Urothelium cell line (cell line): Measurements from ENCODE around the gene AGAP1.
"Not testable (repeated sequence)": the region's sequence is repeated elsewhere in the genome, so short reads cannot be mapped to it uniquely, and the experiment has no call there.

Source experiments
- DNase-seq: peaks from one replicate; pipeline ENCODE4 v3.0.0; 2011; ENCODE audit warnings: low spot score, mixed read lengths
- FAIRE-seq: peaks from 2 replicates; lab custom pipeline; 2011; peaks lifted over from hg19 to GRCh38; lab: Jason Lieb, UNC

Gene AGAP1

DNA sequence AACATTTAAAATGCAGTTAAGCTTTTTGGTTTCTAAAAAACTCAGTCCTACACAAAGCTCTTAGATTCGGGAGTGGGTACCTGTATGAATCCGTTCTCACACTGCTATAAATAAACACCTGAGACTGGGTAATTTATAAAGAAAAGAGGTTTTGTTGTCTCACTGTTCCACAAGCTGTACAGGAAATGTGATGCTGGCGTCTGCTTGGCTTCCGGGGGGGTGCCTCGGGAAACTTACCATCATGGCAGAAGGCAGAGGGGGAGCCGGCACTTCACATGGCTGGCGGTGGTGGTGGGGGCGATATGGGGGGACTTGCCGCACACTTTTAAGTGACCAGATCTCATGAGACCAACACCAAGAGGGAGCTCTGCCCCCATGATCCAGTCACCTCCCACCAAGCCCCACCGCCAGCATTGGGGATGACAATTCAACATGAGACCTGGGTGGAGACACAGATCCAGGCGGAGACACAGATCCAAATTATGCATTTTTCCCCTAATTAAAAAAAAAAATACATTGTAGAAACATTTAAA, 451.8 kb downstream of the AGAP1 start:
- no peak for FAIRE-seq

DNA sequence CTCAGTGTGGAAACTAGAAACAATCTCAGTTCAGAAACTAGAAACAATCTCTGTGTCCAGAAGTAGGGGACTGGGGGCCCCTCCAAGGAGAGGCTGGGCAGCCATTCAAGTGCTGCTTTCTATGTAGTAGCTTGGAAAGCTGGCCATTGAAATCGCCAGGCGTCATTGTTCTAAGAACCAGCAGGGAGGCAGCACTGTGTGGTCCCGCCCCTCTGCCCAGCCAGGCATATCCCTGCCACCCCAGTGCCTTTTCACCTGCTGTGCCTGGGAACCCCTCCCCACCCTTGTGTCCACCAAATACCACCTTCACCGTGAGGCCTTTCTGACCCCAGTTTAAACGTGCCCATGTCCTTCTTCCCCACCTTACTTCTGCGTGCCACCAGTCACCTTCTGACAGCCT, 452.7 kb downstream of the AGAP1 start:
- DNase-seq: no peak
- FAIRE-seq: no peak

More for the DNA sequence above, 451.8 kb downstream of the AGAP1 start:
- DNase-seq: no peak

DNA sequence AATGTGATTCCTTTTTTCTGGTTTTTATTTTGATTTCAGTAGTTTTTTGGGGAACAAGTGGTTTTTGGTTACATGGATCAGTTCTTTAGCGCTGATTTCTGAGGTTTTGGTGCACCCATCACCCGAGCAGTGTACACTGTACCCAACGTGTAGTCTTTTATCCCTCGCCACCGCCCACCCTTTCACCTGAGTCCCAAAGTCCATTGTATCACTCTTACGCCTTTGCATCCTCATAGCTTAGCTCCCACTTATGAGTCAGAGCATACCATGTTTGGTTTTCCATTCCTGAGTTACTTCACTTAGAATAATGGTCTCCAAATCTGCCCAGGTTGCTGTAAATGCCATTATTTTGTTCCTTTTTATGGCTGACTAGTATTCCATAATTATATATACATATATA, 453.2 kb downstream of the AGAP1 start:
- not testable (repeated sequence) for FAIRE-seq, DNase-seq

DNA sequence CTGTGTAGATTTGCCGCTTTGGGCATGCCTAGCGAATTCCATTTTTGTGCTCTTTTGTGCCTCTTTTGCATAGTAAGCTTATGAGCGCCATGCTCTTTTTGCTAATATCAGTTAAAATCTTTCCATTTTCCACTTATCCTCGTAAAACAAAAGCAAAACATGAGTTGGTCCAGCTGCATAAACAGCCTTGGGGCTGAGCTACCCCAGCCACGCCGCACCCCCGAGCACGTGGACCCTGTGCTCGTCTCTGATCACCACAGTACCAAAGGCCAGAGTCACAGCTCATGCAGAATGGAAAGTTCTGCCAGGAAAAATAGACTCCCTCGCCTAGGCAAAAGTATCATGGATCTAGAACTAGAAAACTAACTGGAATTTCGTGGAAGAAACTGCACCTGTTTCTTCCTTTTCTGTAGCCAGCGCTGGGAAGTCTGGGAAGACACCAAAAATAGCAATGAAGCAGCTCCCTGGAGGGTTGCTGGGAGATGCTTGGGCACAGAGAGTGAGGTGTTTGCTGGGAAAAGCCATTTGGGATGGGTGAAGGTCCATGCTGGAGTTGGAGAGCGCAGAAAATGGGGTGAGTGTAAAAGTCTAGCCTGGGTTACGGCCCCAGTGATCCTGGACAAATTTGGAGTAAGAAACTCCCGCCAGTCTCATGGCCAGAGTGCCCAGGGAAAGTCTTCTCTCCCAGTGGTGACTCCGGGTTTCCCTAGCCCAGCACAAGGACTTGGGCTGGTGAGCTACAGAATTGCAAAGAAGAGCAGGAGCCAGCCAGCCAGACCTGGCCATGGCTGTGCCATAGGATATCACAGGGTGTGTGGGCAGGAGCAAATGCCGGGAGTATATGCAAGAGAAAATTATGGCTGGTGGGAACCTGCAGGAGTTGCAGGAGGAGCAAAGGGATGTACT, 456.0 kb downstream of the AGAP1 start:
- no peak for DNase-seq
- FAIRE-seq: no peak

DNA sequence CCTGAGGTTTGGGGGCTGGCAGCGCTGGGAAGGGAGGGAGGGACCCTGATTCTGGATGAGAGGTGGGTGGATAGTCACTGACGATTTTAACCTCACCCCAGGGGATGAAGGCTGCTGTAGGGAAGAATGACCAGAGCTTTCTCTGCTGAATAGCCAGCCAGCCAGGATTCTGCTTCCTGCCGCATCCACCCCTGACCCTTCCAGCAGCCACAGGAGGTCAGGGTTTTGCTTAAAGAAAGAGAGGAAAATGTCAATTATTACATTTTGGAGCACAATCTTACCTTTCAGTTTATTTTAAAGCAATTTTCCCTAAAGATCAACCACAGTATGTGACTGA, 456.6 kb downstream of the AGAP1 start:
- FAIRE-seq (no peak), DNase-seq (no peak)

DNA sequence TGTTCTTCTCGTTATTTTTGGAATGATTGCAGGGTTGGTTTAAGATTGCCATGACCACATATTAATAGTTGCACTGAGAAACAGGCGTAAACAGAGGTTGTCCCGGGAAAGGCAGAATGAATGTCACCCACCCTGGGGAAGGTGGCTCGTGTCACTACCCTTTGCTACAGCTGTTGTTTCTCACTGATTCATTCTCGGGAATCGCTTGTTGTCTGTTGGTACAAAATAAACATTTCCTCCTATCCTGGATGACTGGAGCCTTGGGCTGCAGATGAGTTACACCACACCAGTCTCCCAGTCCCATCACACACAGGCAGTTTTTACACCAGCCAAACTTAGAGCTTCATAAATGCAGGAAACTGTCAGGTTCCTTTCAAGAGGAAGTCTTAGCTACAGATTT, 457.6 kb downstream of the AGAP1 start:
- FAIRE-seq: no peak
- DNase-seq: no peak

DNA sequence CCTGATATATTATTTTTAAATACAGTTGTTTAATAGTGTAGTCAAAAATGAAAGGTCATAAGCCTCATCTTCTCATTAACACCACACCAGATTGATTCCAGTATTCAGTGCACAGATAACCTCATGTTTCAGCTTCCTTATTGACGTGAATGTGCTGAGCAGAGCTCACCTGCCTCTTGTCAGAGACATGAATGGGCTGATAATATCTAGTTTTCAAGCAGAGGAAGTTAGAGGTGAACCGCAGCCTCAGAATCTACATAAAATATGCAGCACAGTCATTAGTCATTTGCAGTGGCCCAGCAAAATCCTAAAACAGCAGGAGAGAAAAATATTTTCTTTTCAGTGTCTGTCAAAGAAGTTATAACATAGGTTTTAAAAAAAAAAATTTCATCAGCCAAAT, 458.1 kb downstream of the AGAP1 start:
- FAIRE-seq (no peak), DNase-seq (no peak)

DNA sequence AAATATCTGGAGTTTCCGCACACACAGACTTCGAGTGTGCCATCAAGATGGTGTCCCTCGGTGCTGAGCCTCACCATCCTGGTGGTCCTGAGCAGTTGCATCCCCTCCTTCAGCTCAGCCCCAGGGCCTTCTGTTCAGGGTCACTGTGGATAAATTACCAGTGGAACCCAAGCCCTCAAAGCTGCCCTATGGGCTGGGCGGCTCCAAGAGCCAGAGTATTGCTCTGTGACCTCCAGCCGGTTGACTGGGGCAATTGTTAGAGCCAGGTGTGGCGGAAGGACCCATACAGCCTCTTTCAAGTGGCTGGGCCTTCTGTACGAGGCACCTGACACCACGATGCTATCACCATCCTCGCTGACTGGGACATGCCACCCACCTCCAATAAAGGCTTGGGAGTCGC, 458.9 kb downstream of the AGAP1 start:
- FAIRE-seq: no peak
- no peak for DNase-seq

DNA sequence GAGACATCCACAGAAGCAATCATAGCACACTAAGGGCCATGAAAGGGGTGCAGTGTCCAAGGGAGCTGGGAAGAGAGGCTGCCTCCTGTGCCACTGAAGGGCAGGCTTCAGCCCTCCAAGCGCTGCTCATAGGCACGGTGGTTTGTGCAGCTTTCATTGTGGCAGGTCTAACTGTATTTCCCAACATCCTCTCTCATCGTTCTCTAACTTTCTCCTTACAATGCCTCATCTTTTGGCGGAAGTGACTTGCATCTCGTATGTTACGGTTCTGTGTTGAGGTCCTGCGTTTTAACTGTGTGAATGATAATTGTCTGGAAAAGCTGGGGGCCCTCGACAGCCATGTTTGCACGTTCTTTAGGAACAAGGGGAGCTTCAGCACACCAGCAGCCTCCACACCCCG, 460.4 kb downstream of the AGAP1 start:
- FAIRE-seq (no peak), DNase-seq (no peak)

DNA sequence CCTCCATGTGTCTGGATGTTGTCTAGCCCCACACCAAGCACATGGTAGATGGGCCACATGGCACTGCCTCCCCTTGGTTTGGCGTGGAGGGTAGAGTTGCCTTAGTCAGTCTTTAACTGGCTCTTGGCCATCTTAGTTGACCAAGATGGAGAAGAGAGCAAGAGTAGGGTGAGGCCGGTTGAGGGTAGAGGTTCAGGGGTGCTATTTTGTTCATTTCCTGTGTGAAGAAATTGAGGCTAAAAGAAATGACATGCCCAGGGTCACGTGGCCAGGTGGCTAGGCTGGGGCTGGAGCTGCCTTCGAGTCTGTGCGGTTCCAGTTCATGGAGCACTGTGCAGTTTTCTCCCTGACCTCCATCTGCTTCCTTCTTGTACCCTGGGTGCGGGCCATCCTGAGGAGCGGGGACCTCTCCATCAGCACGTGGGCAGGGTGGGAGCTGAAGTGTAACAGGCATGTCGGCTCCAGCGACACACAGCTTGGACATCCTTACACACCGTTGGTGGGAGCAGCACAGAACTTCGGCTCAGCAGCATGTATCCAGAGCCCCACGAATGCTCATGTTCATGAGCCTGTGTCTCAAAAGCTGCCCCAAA, 461.1 kb downstream of the AGAP1 start:
- no peak for DNase-seq
- no peak for FAIRE-seq

DNA sequence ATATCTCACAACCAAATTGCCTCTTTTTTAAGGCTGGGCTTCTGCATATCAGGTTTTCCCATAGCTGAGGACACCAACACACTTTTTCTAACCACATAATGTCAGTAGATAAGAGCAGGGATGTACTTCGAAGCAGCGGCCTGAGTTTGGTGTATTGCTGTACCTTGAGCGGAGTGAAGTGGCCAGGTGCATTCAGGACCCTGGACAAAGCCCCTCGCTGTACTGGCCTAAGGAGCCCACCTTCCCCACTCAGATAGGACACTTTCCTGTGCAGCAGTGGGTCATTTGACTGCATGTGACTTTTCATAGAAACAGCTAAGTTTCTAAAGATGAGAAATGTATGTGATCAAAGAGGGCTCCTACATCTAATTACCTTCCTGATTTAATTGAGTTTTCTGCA, 461.8 kb downstream of the AGAP1 start:
- FAIRE-seq: no peak
- no peak for DNase-seq

DNA sequence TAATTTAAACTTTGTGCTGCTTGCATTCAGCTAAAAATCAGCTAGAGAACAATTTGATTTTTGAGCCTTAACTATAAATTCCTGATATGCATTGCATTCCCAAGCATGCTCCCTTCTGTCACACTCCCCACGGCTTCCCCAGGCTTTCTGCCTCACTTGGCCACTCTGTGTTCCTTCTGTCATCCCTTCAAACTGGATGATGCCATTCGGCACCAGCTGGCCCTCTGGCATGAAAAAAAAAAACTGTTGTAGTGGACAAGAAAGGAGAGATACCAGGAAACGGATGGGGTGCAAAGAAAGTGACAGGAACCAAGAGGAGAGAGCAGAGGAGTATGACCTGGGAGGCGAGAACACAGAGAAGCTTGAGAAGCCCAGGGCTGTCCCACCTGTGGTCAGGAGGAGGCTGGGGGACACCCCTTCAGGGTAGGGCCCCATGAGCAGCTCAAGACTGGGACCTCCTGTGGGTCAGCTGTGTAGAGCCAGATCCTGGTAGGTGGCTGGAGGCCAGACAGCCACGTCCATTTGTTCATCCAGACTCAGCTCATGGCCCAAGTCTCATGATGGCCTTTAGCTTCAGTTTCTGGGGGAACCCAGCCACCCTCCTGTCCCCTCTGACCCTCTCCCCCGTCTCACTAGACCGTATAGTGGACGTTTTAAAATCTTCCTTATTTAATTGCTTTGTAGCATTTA, 462.6 kb downstream of the AGAP1 start:
- FAIRE-seq: no peak
- no peak for DNase-seq

DNA sequence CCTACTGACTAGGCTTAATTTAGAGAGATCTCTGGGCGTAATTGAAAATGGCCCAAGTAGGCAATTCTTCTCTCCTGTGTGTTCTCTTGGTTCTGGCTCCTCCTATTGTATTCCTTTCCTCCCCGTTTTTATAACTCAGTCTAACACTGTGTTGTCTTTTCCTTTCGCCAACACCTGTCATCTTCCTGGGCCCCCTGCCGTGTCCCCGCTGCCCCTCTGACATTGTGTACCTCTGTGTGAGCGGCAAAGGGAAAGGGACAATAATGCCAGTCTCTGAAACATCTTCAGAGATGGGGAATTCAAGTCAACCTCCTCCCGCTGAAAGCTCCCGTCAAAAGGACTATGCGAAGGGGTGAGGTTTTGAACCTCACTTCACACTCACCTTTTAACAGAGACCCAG, 463.4 kb downstream of the AGAP1 start:
- FAIRE-seq (no peak), DNase-seq (no peak)

DNA sequence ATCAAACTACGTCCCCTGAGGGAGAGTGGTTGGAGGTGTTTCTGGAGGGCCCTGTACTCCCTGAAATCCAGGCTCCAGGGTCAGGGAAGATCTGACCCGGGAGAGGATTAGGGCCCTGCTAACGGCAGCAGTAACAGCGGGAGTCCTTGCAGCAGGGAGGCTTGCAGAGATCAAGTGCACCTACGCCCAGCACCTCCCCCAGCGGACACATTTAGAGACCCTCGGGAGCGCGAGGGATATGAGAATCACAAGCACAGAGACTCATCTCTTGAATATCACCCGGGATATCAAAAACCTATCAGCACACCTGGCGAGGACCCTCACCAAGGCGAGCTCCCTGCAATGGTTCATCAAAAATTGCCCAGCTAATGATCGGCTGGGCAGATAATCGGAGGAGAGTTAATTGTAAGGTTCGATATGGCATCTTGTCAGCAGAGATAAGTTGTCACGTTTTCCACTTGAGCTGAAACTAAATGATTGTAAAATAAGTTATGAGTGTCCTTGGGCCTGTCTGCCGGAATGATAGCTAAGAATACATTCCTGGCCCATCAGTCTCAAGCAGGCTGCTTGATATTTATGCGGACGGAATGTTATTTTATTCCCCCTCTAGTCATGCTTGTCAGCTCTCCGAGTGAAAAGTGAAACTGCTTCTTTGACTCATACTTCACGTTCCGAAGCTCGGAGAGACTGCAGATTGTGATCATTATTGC, 464.5 kb downstream of the AGAP1 start:
- FAIRE-seq (no peak), DNase-seq (no peak)

DNA sequence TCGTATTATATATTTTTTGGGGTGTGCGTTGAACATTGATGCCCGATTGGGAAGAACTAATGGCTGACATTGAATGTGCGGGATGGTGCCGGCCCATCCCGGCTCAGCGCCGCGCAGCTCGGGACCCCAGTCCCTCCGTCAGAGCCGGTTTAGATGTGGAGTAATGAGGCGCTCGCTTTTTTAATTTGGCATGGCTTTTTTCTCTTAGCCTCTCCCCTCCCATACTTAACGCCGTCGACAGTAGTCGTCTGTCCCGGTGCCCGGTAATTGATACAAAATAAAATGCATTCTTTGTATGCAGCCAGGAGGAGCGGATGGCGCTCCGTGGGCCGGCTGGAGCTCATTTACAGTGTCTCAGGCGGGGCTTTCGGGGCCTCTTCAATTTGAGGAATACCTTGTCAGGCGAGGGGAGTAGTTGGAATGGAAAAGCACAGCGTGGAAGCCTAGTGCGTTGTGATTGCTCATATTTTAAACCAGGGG, 465.1 kb downstream of the AGAP1 start:
- no peak for DNase-seq
- no peak for FAIRE-seq

DNA sequence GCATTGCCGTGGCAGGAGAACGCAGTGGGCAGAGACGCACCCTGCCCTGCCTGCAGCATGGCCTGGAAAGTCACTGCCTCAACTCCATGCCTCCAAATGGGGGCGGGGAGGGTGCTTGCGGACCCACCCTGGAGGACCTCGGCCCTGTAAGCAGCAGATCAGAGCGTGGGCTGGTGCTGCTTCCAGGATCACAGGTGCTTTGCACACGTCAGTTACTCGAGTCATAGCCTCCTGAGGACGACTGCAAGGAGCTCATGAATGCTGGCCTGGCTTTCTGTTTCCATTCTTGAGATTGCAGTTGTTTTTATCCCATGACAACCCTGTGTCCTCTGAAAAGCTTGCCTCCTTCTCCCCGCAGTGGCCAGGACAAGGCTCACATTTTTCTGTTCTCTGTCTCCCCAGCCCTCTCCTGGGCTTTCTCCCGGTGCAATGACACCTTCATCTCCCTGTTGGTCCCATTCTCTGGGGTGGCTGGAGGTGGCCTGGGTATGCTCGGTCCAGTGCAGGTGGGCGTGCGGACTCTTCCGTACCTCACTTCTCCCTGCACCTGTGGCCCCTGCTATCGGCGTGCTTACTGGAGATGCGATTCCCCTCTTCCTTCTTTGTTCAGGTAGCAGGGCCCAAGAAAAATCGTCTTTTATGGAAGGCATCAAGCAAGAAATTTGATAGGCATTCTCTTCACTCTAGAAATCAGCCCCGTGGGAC, 466.3 kb downstream of the AGAP1 start:
- no peak for FAIRE-seq
- DNase-seq: no peak

DNA sequence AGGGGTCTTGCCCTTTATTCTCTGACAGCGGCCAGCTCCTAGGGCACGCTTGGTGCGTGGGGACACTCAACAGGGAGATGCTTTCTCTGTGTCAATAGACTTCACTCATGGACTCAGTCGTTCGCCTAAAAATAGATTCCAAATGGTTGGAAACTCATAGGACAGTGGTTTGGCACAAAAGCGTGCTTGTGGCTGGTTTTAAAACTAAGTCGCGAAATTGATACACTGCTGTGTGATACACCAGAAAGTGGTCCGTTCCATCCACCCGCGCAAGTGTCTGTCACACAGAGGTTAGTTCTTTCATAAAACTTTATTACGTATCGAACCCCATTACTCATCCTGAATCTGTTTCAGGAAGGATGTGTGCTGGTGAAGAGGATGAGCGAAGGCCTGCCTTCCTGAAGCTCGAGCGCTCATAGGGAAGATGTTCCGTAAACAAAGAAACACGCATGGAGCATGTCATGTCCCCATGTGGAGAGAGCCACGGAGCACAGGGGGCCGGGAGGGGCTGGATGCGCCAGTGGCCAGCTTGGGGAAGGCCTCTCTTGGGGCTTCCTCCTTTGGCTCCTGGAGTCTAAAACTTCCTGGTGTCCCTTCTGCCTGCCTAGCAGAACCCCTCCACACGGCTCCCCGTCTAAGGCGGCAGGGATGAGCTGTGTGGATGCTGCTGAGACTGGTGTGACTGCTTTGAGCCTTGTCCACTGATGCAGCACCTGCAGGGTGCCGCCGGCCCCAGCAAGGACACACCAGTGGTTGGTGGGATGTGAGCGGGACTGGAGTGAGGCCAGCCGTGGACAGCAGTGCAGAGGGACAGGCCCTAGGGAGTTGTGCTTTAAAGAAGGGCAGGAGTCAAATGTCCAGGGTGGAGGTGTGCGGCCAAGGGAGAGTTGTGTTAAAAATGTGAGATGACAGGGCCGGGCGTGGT, 467.1 kb downstream of the AGAP1 start:
- no peak for FAIRE-seq

DNA sequence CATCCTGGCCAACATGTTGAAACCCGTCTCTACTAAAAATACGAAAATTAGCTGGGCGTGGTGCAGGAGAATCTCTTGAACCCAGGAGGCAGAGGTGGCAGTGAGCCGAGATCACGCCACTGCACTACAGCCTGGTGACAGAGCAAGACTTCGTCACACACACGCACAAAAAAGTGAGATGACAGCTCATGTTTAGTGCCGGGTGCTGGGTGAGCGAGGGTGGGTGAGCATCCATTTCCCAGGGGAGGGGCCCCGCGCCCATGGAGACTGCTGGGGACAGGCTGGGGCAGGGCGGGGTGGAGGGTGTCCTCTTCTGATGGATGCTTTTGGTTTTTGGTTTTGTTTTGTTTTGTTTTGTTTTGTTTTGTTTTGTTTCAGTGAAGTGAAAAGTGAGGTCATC, 467.9 kb downstream of the AGAP1 start:
- DNase-seq: no peak
- no peak for FAIRE-seq

More for the DNA sequence above, 467.1 kb downstream of the AGAP1 start:
- DNase-seq: no peak

DNA sequence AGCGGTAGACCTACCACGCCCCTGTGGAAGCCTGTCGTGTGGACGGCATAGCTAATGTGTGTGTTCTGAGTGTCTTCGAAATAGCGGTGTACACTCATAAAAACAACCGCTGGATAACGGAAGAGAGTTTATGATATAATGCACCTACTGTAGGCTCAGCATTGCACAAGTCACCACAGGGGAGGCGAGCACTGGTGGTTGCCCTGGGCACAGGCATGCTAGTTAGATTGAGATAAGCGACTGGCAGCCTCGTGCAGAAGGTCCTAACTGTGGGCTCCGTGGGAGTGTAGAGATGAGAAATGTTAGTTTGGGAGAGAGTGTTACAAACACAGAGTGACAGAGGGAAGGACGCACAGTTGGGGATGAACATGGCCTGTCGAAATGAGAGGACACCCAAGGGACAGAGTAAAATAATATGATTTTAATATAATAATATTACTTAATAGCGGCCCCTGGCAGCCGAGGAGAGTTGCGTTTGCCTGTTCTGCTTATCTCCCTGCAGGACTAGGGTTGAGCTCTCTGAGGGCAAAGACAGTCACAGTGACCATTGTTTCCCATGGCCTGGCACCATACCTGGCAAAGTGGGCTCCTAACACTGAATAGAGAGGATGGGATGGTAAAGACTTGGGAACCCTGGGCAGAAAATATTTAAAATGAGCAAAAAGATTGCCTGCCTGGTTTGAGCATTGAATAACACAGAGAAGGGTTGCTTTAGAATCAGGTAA, 470.2 kb downstream of the AGAP1 start:
- no peak for FAIRE-seq
- DNase-seq: no peak
